Neural cell (in vitro differentiated cells): ENCODE data around the gene SCFD1. TPM values are rescaled to one million over a fixed set of nuclear protein-coding genes. Genes with fewer than 3 reads are reported as not detected.

Experiments used
- H2AFZ ChIP-seq: fragments of 200-600, 300-800 bp; sonication (generic), shearing (Covaris generic); 2 replicates; pipeline ENCODE4 v1.6.0; 2014; ENCODE audit warnings: low read depth, mild to moderate bottlenecking, antibody characterized with exemption, low read length, moderate library complexity
- H3F3A ChIP-seq: fragments of 200-600 bp; shearing (Covaris generic); 2 replicates; pipeline ENCODE4 v1.6.1; 2016; ENCODE audit warnings: mild to moderate bottlenecking, moderate library complexity, mixed read lengths, antibody characterized with exemption, low read length; ENCODE audit not compliant: insufficient read depth, poor library complexity, severe bottlenecking
- H3K27ac ChIP-seq: fragments of 200-600, 300-800 bp; sonication (generic), shearing (Covaris generic); 2 replicates; pipeline ENCODE4 v1.5.1; 2014; ENCODE audit warnings: mild to moderate bottlenecking, low read length, moderate library complexity
- H3K27me3 ChIP-seq: fragments of 300-800, 200-600 bp; sonication (generic), shearing (Covaris generic); 2 replicates; pipeline ENCODE4 v1.6.0; 2014; ENCODE audit warnings: mild to moderate bottlenecking, low read depth, low read length, moderate library complexity; ENCODE audit not compliant: insufficient read depth
- H3K36me3 ChIP-seq: fragments of 300-800, 200-600 bp; sonication (generic), shearing (Covaris generic); 2 replicates; pipeline ENCODE4 v1.5.1; 2014; ENCODE audit warnings: mild to moderate bottlenecking, antibody characterized with exemption, low read length, moderate library complexity; ENCODE audit not compliant: insufficient read depth
- H3K4me2 ChIP-seq: fragments of 300-800, 200-600 bp; sonication (generic), shearing (Covaris generic); 2 replicates; pipeline ENCODE4 v1.6.0; 2014; ENCODE audit warnings: mild to moderate bottlenecking, low read length
- H3K4me3 ChIP-seq: fragments of 300-800, 200-600 bp; sonication (generic), shearing (Covaris generic); 2 replicates; pipeline ENCODE4 v1.5.1; 2014; ENCODE audit warnings: mild to moderate bottlenecking, low read length, moderate library complexity
- H3K79me2 ChIP-seq: fragments of 200-600 bp; shearing (Covaris generic); replicated peaks from 2 replicates; pipeline ENCODE4 v1.6.0; 2014; ENCODE audit warnings: mild to moderate bottlenecking, low read length, moderate library complexity; ENCODE audit not compliant: insufficient read depth
- H3K9ac ChIP-seq: fragments of 300-800, 200-600 bp; sonication (generic), shearing (Covaris generic); 2 replicates; pipeline ENCODE4 v1.6.1; 2016; ENCODE audit warnings: mild to moderate bottlenecking, low read length, mixed read lengths
- H3K9me2 ChIP-seq: fragments of 200-600 bp; shearing (Covaris generic); 2 replicates; pipeline ENCODE4 v1.6.1; 2016; ENCODE audit warnings: mild to moderate bottlenecking, low read length, mixed read lengths; ENCODE audit not compliant: insufficient read depth
- H3K9me3 ChIP-seq: fragments of 200-600, 300-800 bp; sonication (generic), shearing (Covaris generic); 2 replicates; pipeline ENCODE4 v1.6.1; 2016; ENCODE audit warnings: mild to moderate bottlenecking, mixed run types, low read length, moderate library complexity, mixed read lengths
- H4K20me1 ChIP-seq: fragments of 200-600 bp; shearing (Covaris generic); 2 replicates; pipeline ENCODE4 v1.6.1; 2016; ENCODE audit warnings: mild to moderate bottlenecking, mixed run types; ENCODE audit not compliant: insufficient read depth
- EP300 ChIP-seq: fragments of 450-650 bp; conservative IDR thresholded peaks from 2 replicates; pipeline ENCODE4 v1.6.1; 2014; ENCODE audit warnings: antibody characterized with exemption, mild to moderate bottlenecking, moderate library complexity; ENCODE audit not compliant: poor library complexity, severe bottlenecking
- EZH2 ChIP-seq: fragments of 200-600, 300-800 bp; shearing (Covaris generic), sonication (generic); IDR thresholded peaks from 2 replicates; pipeline ENCODE4 v1.6.1; 2014; ENCODE audit warnings: antibody characterized with exemption, low read length, borderline replicate concordance, mild to moderate bottlenecking; ENCODE audit not compliant: insufficient read depth, poor library complexity, severe bottlenecking
- MXI1 ChIP-seq: fragments of 450-650 bp; conservative IDR thresholded peaks from 2 replicates; pipeline ENCODE4 v1.6.1; 2014; ENCODE audit warnings: antibody characterized with exemption, mild to moderate bottlenecking; ENCODE audit not compliant: poor library complexity, severe bottlenecking
- POLR2AphosphoS5 ChIP-seq: IDR thresholded peaks from 2 replicates; pipeline ENCODE4 v1.6.1; 2012
- RAD21 ChIP-seq: fragments of 450-650 bp; conservative IDR thresholded peaks from 2 replicates; pipeline ENCODE4 v1.6.1; 2014; ENCODE audit warnings: antibody characterized with exemption, mild to moderate bottlenecking, moderate library complexity
- SMC3 ChIP-seq: fragments of 450-650 bp; conservative IDR thresholded peaks from 2 replicates; pipeline ENCODE4 v1.6.1; 2014; ENCODE audit warnings: antibody characterized with exemption, mild to moderate bottlenecking, moderate library complexity; ENCODE audit not compliant: poor library complexity
- TAF1 ChIP-seq: IDR thresholded peaks from 2 replicates; pipeline ENCODE4 v1.6.1; 2012; ENCODE audit warnings: low read depth
- polyA plus RNA-seq: library from polyadenylated mRNA; depleted of rRNA; stranded (reverse); fragments of >200 nt; gene quantifications from 2 replicates; pipeline ENCODE4 v1.2.3, GENCODE V29; 2014
- TF ChIP-seq, protein P1 (sequence below): IDR thresholded peaks from 2 replicates; pipeline ENCODE4 v1.6.1; 2012; ENCODE audit warnings: borderline replicate concordance
- TF ChIP-seq, protein P2 (sequence below): fragments of 450-650 bp; IDR thresholded peaks from 2 replicates; pipeline ENCODE4 v1.5.1; 2014; ENCODE audit warnings: antibody characterized with exemption, mild to moderate bottlenecking, moderate library complexity; ENCODE audit not compliant: poor library complexity, severe bottlenecking

Gene SCFD1
- polyA plus RNA-seq, 1 donor from 2014 or later = 99.4 TPM

DNA sequence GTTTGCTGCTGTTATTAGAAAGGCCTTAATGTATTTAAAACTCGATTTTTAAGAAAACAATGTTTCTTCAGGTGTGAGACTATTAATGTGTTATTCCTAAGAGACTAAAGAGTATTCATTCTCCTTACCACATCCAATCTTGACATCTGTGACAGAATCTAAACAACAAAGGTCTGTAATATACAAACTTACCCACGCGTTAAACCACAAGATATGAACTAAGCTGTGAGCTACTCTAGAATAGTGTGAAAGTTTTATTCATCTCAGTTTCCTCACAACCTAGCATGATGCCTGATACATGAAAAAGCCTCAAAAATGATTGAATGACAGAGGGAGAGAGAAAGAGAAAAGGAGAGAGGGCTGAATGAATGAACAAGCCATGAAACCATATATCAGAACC lies 135.0 kb downstream of the SCFD1 start:
- Histone ChIP-seq H3K4me3 (no peak overlapping the region), H3K27me3 (no peaks in the 10 kb centered on the region), H3K9me3 (no peaks in the 10 kb centered on the region), H2AFZ (no peak overlapping the region), H3K9ac (no peak overlapping the region), H3K9me2 (no peaks in the 10 kb centered on the region), H4K20me1 (no peaks in the 10 kb centered on the region), H3F3A (no peaks in the 10 kb centered on the region), H3K4me2 (no peak overlapping the region), H3K79me2 (no peaks in the 10 kb centered on the region), H3K36me3 (no peaks in the 10 kb centered on the region), H3K27ac (no peak overlapping the region)
- TF ChIP-seq, protein P1, sequence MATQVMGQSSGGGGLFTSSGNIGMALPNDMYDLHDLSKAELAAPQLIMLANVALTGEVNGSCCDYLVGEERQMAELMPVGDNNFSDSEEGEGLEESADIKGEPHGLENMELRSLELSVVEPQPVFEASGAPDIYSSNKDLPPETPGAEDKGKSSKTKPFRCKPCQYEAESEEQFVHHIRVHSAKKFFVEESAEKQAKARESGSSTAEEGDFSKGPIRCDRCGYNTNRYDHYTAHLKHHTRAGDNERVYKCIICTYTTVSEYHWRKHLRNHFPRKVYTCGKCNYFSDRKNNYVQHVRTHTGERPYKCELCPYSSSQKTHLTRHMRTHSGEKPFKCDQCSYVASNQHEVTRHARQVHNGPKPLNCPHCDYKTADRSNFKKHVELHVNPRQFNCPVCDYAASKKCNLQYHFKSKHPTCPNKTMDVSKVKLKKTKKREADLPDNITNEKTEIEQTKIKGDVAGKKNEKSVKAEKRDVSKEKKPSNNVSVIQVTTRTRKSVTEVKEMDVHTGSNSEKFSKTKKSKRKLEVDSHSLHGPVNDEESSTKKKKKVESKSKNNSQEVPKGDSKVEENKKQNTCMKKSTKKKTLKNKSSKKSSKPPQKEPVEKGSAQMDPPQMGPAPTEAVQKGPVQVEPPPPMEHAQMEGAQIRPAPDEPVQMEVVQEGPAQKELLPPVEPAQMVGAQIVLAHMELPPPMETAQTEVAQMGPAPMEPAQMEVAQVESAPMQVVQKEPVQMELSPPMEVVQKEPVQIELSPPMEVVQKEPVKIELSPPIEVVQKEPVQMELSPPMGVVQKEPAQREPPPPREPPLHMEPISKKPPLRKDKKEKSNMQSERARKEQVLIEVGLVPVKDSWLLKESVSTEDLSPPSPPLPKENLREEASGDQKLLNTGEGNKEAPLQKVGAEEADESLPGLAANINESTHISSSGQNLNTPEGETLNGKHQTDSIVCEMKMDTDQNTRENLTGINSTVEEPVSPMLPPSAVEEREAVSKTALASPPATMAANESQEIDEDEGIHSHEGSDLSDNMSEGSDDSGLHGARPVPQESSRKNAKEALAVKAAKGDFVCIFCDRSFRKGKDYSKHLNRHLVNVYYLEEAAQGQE = no peak
- TF ChIP-seq SMC3 (no peak), POLR2AphosphoS5 (no peak)
- TF ChIP-seq, protein P2, sequence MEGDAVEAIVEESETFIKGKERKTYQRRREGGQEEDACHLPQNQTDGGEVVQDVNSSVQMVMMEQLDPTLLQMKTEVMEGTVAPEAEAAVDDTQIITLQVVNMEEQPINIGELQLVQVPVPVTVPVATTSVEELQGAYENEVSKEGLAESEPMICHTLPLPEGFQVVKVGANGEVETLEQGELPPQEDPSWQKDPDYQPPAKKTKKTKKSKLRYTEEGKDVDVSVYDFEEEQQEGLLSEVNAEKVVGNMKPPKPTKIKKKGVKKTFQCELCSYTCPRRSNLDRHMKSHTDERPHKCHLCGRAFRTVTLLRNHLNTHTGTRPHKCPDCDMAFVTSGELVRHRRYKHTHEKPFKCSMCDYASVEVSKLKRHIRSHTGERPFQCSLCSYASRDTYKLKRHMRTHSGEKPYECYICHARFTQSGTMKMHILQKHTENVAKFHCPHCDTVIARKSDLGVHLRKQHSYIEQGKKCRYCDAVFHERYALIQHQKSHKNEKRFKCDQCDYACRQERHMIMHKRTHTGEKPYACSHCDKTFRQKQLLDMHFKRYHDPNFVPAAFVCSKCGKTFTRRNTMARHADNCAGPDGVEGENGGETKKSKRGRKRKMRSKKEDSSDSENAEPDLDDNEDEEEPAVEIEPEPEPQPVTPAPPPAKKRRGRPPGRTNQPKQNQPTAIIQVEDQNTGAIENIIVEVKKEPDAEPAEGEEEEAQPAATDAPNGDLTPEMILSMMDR = no peak

DNA sequence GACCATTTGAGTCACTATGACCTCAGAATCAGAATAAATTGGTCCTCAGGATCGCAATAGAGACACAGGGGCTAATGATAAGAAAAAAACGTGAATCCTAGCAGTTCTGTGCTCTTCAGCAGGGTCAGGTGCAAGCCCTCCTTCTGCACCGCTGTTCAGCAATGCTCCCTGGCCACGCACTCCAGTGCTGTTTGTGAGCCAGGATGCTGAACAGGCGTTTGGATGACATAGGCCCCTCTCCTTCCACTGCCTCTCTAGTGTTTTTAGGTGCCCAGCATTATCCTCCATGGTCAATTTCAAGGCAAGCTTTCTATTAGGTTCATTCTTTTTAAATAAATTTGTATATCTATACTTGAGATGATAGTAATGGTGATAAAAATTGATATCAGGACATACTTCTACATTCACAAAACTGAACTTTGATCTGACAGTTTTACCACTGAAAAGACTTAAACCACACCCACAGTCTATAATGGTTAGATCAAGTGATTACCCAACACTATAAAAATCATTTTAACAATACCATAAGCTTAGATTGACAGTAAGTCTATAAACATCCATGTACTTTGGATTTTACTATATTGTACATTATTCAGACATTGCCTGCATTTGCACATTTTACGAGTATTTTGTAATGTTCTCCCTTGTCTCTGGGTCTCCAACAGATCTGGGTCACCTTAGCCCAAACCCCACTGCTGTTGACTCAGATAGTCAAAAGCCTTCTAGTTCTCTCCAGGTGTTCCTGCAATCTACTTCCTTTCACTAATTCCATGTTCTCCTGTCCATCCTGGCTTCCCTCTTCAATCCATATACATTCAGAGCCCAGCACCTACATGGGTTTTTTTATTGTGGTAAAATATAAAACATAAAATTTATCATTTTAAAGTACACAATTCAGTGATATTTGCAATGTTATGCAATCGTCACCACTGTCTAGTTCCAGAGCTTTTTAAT lies 137.3 kb downstream of the SCFD1 start:
- no peak overlapping the region for H3K9ac ChIP-seq
- no peaks in the 10 kb centered on the region for H3K9me2 ChIP-seq
- no peak overlapping the region for H3K4me2 ChIP-seq
- no peaks in the 10 kb centered on the region for H3F3A ChIP-seq
- no peaks in the 10 kb centered on the region for H3K27me3 ChIP-seq
- no peaks in the 10 kb centered on the region for H3K79me2 ChIP-seq
- no peaks in the 10 kb centered on the region for H4K20me1 ChIP-seq
- H2AFZ ChIP-seq = no peak overlapping the region
- H3K36me3 ChIP-seq = no peaks in the 10 kb centered on the region
- no peak for TF ChIP-seq EZH2
- TF ChIP-seq, protein P2 = no peak
- no peak for TF ChIP-seq MXI1
- TF ChIP-seq EP300 = no peak
- TF ChIP-seq TAF1 = no peak
- TF ChIP-seq, protein P1 = no peak
- TF ChIP-seq POLR2AphosphoS5 = no peak
- TF ChIP-seq RAD21 = no peak
- TF ChIP-seq SMC3 = no peak
- H3K27ac ChIP-seq = no peak overlapping the region
- peaks cover 4% of the 10 kb centered on the region for H3K9me3 ChIP-seq
- H3K4me3 ChIP-seq = no peak overlapping the region
